HG03354 (cell line): ENCODE results near the gene GPR183.

Experiments used
- ATAC-seq: cut with Tn5 transposase; IDR thresholded peaks from one replicate; pipeline ENCODE4 v1.9.1; 2021; ENCODE audit warnings: mild to moderate bottlenecking; ENCODE audit not compliant: unreplicated experiment, poor library complexity, severe bottlenecking

The GPR183 gene

GRCh38 chr13:99276706-99277105 lies 30.5 kb downstream of the GPR183 start:
- no peak for ATAC-seq

GRCh38 chr13:99275093-99275469 lies 32.1 kb downstream of the GPR183 start:
- ATAC-seq: no peak

GRCh38 chr13:99273128-99273527 lies 34.1 kb downstream of the GPR183 start:
- no peak for ATAC-seq

- no peak for ATAC-seq
Observed at GRCh38 chr13:99272481-99272880, 34.7 kb downstream of the GPR183 start.

GRCh38 chr13:99271249-99271648 lies 36.0 kb downstream of the GPR183 start:
- ATAC-seq: no peak

- ATAC-seq: no peak
Observed at GRCh38 chr13:99270518-99270917, 36.7 kb downstream of the GPR183 start.

- ATAC-seq: peak; percentile 81
Observed at GRCh38 chr13:99269627-99270241, 37.5 kb downstream of the GPR183 start.

- ATAC-seq: no peak
Observed at GRCh38 chr13:99268822-99269221, 38.4 kb downstream of the GPR183 start.

GRCh38 chr13:99267927-99268326 lies 39.3 kb downstream of the GPR183 start:
- ATAC-seq: no peak

GRCh38 chr13:99266827-99267226 lies 40.4 kb downstream of the GPR183 start:
- ATAC-seq: no peak

GRCh38 chr13:99265821-99266426 lies 41.3 kb downstream of the GPR183 start:
- ATAC-seq: no peak

GRCh38 chr13:99265162-99265800 lies 41.9 kb downstream of the GPR183 start:
- ATAC-seq: no peak

GRCh38 chr13:99264051-99264450 lies 43.1 kb downstream of the GPR183 start:
- ATAC-seq: no peak

- no peak for ATAC-seq
Observed at GRCh38 chr13:99263126-99263785, 43.9 kb downstream of the GPR183 start.

- no peak for ATAC-seq
Observed at GRCh38 chr13:99261059-99261458, 46.1 kb downstream of the GPR183 start.

GRCh38 chr13:99260216-99260615 lies 47.0 kb downstream of the GPR183 start:
- no peak for ATAC-seq

- ATAC-seq: peak; percentile 76
Observed at GRCh38 chr13:99258946-99259345, 48.3 kb downstream of the GPR183 start.

- ATAC-seq: peak; percentile 94
Observed at GRCh38 chr13:99258210-99258860, 48.9 kb downstream of the GPR183 start, which contains the start of gene GPR18. GPR18 (minus strand) TSS chr13:99258379; CDS start chr13:99255872, 2,507 bp downstream.

- ATAC-seq: no peak
Observed at GRCh38 chr13:99257291-99257690, 49.9 kb downstream of the GPR183 start.

GRCh38 chr13:99256709-99257108 lies 50.5 kb downstream of the GPR183 start:
- no peak for ATAC-seq
